Peyer's patch (tissue), 4 donors: ENCODE results near the gene ATG7.

Experiments used
- POLR2A ChIP-seq, 2 donors: fragments of 450-650 bp; IDR thresholded peaks; one replicate each; pipeline ENCODE4 v1.5.1; 2017; ENCODE audit warnings: antibody characterized with exemption in 2 of 2, mild to moderate bottlenecking in 2 of 2, moderate library complexity in 2 of 2
- TF ChIP-seq, protein P1 (sequence below), 6 experiments: fragments of 450-650 bp in 4 of 6; fragments of 200-600 bp in 2 of 6; sonication (generic) in 1 of 6; IDR thresholded peaks; one replicate each; pipeline ENCODE4 v1.5.1; 2017 to 2019; ENCODE audit warnings: antibody characterized with exemption in 6 of 6, mild to moderate bottlenecking in 3 of 6, moderate library complexity in 1 of 6

DNA sequence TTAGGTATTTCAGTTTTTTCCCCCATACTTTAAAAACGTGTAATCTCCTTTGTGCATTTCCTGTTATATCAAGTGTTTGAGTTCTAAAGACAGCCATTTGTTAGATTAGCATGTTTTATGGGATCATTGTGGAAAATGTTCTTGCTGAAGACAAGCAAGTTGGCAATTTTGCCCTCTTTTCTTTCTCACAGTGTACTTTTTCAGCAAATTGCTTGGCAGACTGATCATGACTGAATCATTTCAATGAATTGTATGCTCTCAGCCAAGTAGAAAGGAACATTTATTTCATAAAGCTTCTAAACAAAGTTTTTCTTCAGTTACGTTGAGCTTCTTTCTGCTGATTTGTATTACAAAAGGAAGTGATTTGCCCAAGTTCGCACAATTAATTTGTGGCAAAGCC lies 51.6 kb downstream of the ATG7 start:
- TF ChIP-seq, protein P1, sequence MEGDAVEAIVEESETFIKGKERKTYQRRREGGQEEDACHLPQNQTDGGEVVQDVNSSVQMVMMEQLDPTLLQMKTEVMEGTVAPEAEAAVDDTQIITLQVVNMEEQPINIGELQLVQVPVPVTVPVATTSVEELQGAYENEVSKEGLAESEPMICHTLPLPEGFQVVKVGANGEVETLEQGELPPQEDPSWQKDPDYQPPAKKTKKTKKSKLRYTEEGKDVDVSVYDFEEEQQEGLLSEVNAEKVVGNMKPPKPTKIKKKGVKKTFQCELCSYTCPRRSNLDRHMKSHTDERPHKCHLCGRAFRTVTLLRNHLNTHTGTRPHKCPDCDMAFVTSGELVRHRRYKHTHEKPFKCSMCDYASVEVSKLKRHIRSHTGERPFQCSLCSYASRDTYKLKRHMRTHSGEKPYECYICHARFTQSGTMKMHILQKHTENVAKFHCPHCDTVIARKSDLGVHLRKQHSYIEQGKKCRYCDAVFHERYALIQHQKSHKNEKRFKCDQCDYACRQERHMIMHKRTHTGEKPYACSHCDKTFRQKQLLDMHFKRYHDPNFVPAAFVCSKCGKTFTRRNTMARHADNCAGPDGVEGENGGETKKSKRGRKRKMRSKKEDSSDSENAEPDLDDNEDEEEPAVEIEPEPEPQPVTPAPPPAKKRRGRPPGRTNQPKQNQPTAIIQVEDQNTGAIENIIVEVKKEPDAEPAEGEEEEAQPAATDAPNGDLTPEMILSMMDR (IDR thresholded peaks at IDR 0.05) = no peak
- TF ChIP-seq POLR2A (IDR thresholded peaks at IDR 0.05) = no peak
